Naive B cell (primary cell): Measurements from ENCODE around the gene H2BW1. TPM values are rescaled to one million over a fixed set of nuclear protein-coding genes. Genes with fewer than 3 reads are reported as not detected.
"Not testable (repeated sequence)": the region's sequence is repeated elsewhere in the genome, so short reads cannot be mapped to it uniquely, and the experiment has no call there.

Experiments used
- ATAC-seq, 2 donors: fragments of 150-1000 bp; cut with Tn5 transposase; 2 replicates each; pipeline ENCODE4 v1.10.0; 2021; ENCODE audit warnings: low read depth in 2 of 2, mild to moderate bottlenecking in 2 of 2, moderate library complexity in 2 of 2
- DNase-seq: peaks from one replicate; pipeline ENCODE4 v3.0.0; 2022
- H3K27ac Mint-ChIP-seq, 6 donors: one replicate each; pipeline ENCODE4 v1.8.0; 2020 to 2022; ENCODE audit warnings: mild to moderate bottlenecking in 6 of 6, mixed read lengths in 6 of 6, moderate library complexity in 5 of 6, inconsistent platforms in 2 of 6
- H3K27me3 Mint-ChIP-seq, 3 donors: one replicate each; pipeline ENCODE4 v1.8.0; 2021 to 2022; ENCODE audit warnings: mixed read lengths in 3 of 3, mild to moderate bottlenecking in 1 of 3
- H3K36me3 Mint-ChIP-seq, 2 donors: one replicate each; pipeline ENCODE4 v1.8.0; 2020 to 2022; ENCODE audit warnings: mixed read lengths in 2 of 2, inconsistent platforms in 1 of 2, mild to moderate bottlenecking in 1 of 2
- H3K4me1 Mint-ChIP-seq, 3 donors: one replicate each; pipeline ENCODE4 v1.8.0; 2020 to 2022; ENCODE audit warnings: mixed read lengths in 3 of 3, inconsistent platforms in 1 of 3, mild to moderate bottlenecking in 1 of 3, moderate library complexity in 1 of 3
- H3K4me3 Mint-ChIP-seq, 8 donors: one replicate each; pipeline ENCODE4 v1.8.0; 2020 to 2022; ENCODE audit warnings: mild to moderate bottlenecking in 8 of 8, mixed read lengths in 8 of 8, moderate library complexity in 8 of 8, inconsistent platforms in 2 of 8
- H3K9me3 Mint-ChIP-seq, 7 donors: one replicate each; pipeline ENCODE4 v1.8.0; 2020 to 2022; ENCODE audit warnings: mixed read lengths in 7 of 7, mild to moderate bottlenecking in 5 of 7, inconsistent platforms in 2 of 7, moderate library complexity in 1 of 7
- polyA plus RNA-seq, 6 donors: library from polyadenylated mRNA; unstranded; fragments of 300-500 nt; fragmentation: Illumina TruSeq; gene quantifications; one replicate each; pipeline ENCODE4 v1.2.3, GENCODE V29; 2021; ENCODE audit warnings: low read depth in 6 of 6

H2BW1 gene, protein sequence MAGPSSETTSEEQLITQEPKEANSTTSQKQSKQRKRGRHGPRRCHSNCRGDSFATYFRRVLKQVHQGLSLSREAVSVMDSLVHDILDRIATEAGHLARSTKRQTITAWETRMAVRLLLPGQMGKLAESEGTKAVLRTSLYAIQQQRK
- not detected for polyA plus RNA-seq

GRCh38 chrX:104013606-104014005, at the start of gene H2BW1:
Gene H2BW1, minus strand, starts transcription at chrX:104013708. Its CDS starts 132 bp downstream, at chrX:104013576.
- no peaks in the 10 kb centered on the region for H3K36me3 Mint-ChIP-seq
- peaks cover 0 to 2% (median 0%) of the 10 kb centered on the region in 7 donors for H3K9me3 Mint-ChIP-seq
- H3K27ac Mint-ChIP-seq = no peak within 1 kb of the TSS
- H3K4me1 Mint-ChIP-seq = no peaks in the 10 kb centered on the region
- H3K27me3 Mint-ChIP-seq = peaks cover 0 to 15% (median 0%) of the 10 kb centered on the region in 3 donors
- DNase-seq (no peak), ATAC-seq (no peak)
- H3K4me3 Mint-ChIP-seq = no peak within 1 kb of the TSS

GRCh38 chrX:104062636-104063035, 49.1 kb upstream of the H2BW1 start:
- H3K4me1 Mint-ChIP-seq, H3K27me3 Mint-ChIP-seq, DNase-seq, ATAC-seq, H3K9me3 Mint-ChIP-seq, H3K36me3 Mint-ChIP-seq, H3K27ac Mint-ChIP-seq, H3K4me3 Mint-ChIP-seq: not testable (repeated sequence)

DNA sequence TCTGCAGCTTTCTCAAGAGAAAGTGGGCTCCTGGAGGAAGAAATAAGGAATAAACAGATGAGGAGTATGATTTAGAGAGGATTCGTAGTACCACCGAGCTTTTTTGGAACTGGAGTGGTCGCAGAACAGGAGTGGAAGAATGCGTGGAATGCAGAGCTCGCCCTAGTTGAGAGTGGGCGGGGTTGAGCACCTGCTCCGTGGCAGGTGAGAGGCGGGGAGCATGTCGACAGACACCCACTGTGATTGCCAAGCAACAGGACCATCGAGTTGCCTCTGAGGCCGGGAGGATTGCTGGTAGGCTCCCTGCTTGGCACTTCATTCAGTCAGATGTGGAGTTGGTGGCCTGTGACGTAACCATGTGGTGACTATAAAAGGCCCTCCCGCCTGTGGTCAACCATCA, 41.4 kb upstream of the H2BW1 start:
- not testable (repeated sequence) for DNase-seq, H3K27me3 Mint-ChIP-seq, H3K36me3 Mint-ChIP-seq, H3K4me1 Mint-ChIP-seq, ATAC-seq, H3K27ac Mint-ChIP-seq, H3K9me3 Mint-ChIP-seq, H3K4me3 Mint-ChIP-seq

GRCh38 chrX:104047171-104047570, 33.7 kb upstream of the H2BW1 start:
- Mint-ChIP-seq H3K36me3 (no peaks in the 10 kb centered on the region), H3K27ac (no peak overlapping the region), H3K9me3 (peaks cover 0 to 2% (median 0%) of the 10 kb centered on the region in 7 donors), H3K4me1 (no peaks in the 10 kb centered on the region), H3K4me3 (no peak overlapping the region), H3K27me3 (peaks cover 4 to 23% (median 16%) of the 10 kb centered on the region in 3 donors)
- no peak for ATAC-seq
- no peak for DNase-seq

- no peak overlapping the region for H3K27ac Mint-ChIP-seq
- H3K4me3 Mint-ChIP-seq = no peak overlapping the region
- H3K27me3 Mint-ChIP-seq = peaks cover 2 to 23% (median 16%) of the 10 kb centered on the region in 3 donors
- ATAC-seq (no peak), DNase-seq (no peak)
- no peaks in the 10 kb centered on the region for H3K36me3 Mint-ChIP-seq
- H3K9me3 Mint-ChIP-seq = peaks cover 0 to 2% (median 0%) of the 10 kb centered on the region in 7 donors
- no peaks in the 10 kb centered on the region for H3K4me1 Mint-ChIP-seq
Observed at GRCh38 chrX:104045642-104046041, 32.1 kb upstream of the H2BW1 start.

DNA sequence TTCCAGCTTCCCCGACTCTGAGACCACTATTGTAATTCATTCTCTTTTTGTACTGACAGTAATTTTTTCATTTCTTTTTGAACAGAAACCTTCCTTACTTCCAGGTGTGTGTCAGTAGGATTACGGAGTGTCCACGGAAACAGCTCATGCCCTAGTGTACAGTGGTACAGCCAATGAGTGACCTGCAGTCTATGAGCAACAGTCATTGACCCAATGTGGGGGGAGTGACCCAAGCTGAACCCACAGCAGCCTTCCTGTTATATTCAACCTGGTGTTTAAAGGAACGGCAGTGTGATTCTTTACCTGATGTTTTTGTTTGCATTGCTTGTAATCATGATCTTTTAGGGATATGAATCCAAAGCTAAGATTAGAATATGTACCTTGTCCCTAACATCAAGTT, 27.5 kb upstream of the H2BW1 start:
- DNase-seq (no peak), ATAC-seq (no peak)
- H3K36me3 Mint-ChIP-seq = no peaks in the 10 kb centered on the region
- no peak overlapping the region for H3K27ac Mint-ChIP-seq
- H3K4me3 Mint-ChIP-seq = no peak overlapping the region
- peaks cover 0 to 2% (median 0%) of the 10 kb centered on the region in 7 donors for H3K9me3 Mint-ChIP-seq
- H3K27me3 Mint-ChIP-seq = peaks cover 0 to 33% (median 15%) of the 10 kb centered on the region in 3 donors
- H3K4me1 Mint-ChIP-seq = no peaks in the 10 kb centered on the region

DNA sequence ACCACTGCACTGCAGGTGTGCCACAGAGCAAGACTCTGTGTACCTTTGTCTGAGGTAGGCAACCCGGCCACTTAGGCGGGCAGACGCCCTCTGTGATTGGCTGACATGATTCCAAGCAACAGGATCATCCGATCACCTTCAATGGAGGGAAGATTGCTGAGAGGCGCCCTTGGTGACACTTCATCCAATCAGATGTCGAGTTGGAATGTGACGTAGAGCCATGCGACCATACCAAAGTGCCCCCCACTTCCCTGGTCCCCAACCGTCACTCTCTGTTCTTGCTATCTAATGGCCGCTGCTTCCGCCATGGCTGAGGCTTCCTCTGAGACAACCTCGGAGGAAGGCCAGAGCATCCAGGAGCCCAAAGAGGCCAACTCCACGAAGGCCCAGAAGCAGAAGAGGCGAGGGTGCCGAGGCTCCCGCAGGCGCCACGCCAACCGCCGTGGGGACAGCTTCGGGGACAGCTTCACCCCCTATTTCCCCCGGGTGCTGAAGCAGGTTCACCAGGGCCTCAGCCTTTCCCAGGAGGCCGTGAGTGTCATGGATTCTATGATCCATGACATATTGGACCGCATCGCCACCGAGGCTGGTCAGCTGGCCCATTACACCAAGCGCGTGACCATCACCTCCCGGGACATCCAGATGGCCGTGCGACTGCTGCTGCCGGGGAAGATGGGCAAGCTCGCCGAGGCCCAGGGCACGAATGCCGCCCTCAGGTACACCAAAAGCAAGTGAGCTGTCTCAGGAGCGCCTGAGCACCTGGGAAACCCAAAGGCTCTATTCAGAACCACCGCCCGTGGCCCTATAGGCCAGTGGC, 26.4 kb upstream of the H2BW1 start, which contains the start of gene H2BW2:
H2BW2 (plus strand) TSS at position 268 of the 817 bp plus-strand sequence; CDS start at position 307, 39 bp downstream.
- Mint-ChIP-seq H3K4me3 (no peak within 1 kb of the TSS), H3K27me3 (peaks cover 0 to 29% (median 8%) of the 10 kb centered on the region in 3 donors), H3K27ac (no peak within 1 kb of the TSS), H3K9me3 (peaks cover 0 to 8% (median 0%) of the 10 kb centered on the region in 7 donors), H3K4me1 (no peaks in the 10 kb centered on the region), H3K36me3 (no peaks in the 10 kb centered on the region)
- DNase-seq (no peak), ATAC-seq (no peak)

GRCh38 chrX:104018126-104018525, 4.6 kb upstream of the H2BW1 start:
- H3K36me3 Mint-ChIP-seq = no peaks in the 10 kb centered on the region

DNA sequence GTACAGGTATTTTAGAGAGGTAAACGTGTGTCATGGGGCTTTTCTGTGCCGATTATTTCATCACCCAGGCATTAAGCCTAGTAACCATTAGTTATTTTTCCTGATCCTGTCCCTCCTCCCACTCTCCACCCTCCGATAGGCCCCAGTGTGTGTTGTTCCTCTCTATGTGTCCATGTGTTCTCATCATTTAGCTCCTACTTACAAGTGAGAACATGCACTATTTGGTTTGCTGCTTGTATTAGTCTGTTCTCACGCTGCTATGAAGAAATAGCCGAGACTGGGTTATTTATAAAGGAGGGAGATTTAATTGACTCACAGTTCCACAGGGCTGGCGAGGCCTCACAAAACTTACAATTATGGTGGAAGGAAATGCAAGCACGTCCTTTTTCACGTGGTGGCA, 2.1 kb upstream of the H2BW1 start:
- not testable (repeated sequence) for H3K27ac Mint-ChIP-seq, DNase-seq, H3K4me1 Mint-ChIP-seq, H3K9me3 Mint-ChIP-seq, H3K4me3 Mint-ChIP-seq, H3K36me3 Mint-ChIP-seq, ATAC-seq
- peaks cover 0 to 20% (median 0%) of the 10 kb centered on the region in 3 donors for H3K27me3 Mint-ChIP-seq

More at GRCh38 chrX:104018126-104018525, 4.6 kb upstream of the H2BW1 start:
- ATAC-seq (no peak), DNase-seq (no peak)
- no peaks in the 10 kb centered on the region for H3K4me1 Mint-ChIP-seq
- H3K9me3 Mint-ChIP-seq = peaks cover 0 to 3% (median 0%) of the 10 kb centered on the region in 7 donors
- H3K27me3 Mint-ChIP-seq = peaks cover 0 to 20% (median 3%) of the 10 kb centered on the region in 3 donors
- H3K27ac Mint-ChIP-seq = no peak overlapping the region
- no peak overlapping the region for H3K4me3 Mint-ChIP-seq

- DNase-seq (no peak), ATAC-seq (no peak)
- H3K4me3 Mint-ChIP-seq = no peak overlapping the region
- H3K9me3 Mint-ChIP-seq = peaks cover 0 to 2% (median 0%) of the 10 kb centered on the region in 7 donors
- no peak overlapping the region for H3K27ac Mint-ChIP-seq
- no peaks in the 10 kb centered on the region for H3K4me1 Mint-ChIP-seq
- H3K27me3 Mint-ChIP-seq = peaks cover 0 to 12% (median 0%) of the 10 kb centered on the region in 3 donors
- no peaks in the 10 kb centered on the region for H3K36me3 Mint-ChIP-seq
Observed at GRCh38 chrX:104013158-104013557, 350 bp downstream of the H2BW1 start.

DNA sequence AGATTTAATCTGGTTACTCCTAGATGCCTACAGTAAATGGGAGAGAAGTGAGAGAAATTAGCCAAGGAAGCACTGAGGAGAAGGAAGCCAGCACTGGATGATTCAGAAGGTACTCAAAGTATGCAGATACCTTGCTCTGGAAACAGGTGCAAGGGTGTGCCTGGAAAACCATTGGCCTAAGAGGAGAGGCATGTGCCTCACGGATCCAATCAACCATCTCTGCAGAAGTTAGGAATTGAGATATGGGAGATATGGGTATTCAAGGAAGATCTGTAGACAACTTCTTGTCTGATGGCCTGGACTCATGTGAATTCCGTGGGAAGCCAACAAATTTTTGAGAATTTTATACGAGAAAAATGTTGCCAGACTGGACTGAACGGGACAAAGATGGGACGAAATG, 4.7 kb downstream of the H2BW1 start:
- Mint-ChIP-seq H3K9me3 (peaks cover 0 to 3% (median 0%) of the 10 kb centered on the region in 7 donors), H3K4me1 (no peaks in the 10 kb centered on the region), H3K4me3 (no peak overlapping the region), H3K27me3 (peaks cover 0 to 5% (median 4%) of the 10 kb centered on the region in 3 donors), H3K27ac (peak overlapping the region in 1 of 6 donors; percentile 39), H3K36me3 (no peaks in the 10 kb centered on the region)
- no peak for DNase-seq
- no peak for ATAC-seq

GRCh38 chrX:103999234-103999633, 14.3 kb downstream of the H2BW1 start:
- ATAC-seq (no peak), DNase-seq (no peak)
- Mint-ChIP-seq H3K4me1 (no peaks in the 10 kb centered on the region), H3K27me3 (peaks cover 5 to 14% (median 6%) of the 10 kb centered on the region in 3 donors), H3K36me3 (no peaks in the 10 kb centered on the region), H3K27ac (no peak overlapping the region), H3K9me3 (peaks cover 0 to 2% (median 0%) of the 10 kb centered on the region in 7 donors), H3K4me3 (no peak overlapping the region)

DNA sequence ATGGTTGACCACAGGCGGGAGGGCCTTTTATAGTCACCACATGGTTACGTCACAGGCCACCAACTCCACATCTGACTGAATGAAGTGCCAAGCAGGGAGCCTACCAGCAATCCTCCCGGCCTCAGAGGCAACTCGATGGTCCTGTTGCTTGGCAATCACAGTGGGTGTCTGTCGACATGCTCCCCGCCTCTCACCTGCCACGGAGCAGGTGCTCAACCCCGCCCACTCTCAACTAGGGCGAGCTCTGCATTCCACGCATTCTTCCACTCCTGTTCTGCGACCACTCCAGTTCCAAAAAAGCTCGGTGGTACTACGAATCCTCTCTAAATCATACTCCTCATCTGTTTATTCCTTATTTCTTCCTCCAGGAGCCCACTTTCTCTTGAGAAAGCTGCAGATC, 30.0 kb downstream of the H2BW1 start:
- H3K4me3 Mint-ChIP-seq, ATAC-seq, H3K36me3 Mint-ChIP-seq, H3K27ac Mint-ChIP-seq, H3K4me1 Mint-ChIP-seq, DNase-seq, H3K27me3 Mint-ChIP-seq, H3K9me3 Mint-ChIP-seq: not testable (repeated sequence)
